ENCODE results near the gene PEX5.

The PEX5 gene

GRCh38 chr12:7150356-7150755, 39.1 kb upstream of the PEX5 start:
- Histone ChIP-seq H3K9ac (ENCODE audit: low read length in 5 of 5) (peak overlapping the region in 1 of 5 donors; percentile 10), H3K4me3 (ENCODE audit: low read depth in 1 of 5, low read length in 5 of 5) (no peak overlapping the region), H3K4me1 (ENCODE audit: control insufficient read depth in 5 of 5, insufficient read depth in 5 of 5, low read length in 5 of 5) (peaks cover 0 to 32% (median 21%) of the 10 kb centered on the region in 5 donors), H3K9me3 (ENCODE audit: control insufficient read depth in 5 of 5, low read length in 5 of 5) (no peaks in the 10 kb centered on the region), H3K36me3 (ENCODE audit: control insufficient read depth in 5 of 5, insufficient read depth in 5 of 5, low read length in 5 of 5) (peaks cover 0 to 35% (median 14%) of the 10 kb centered on the region in 5 donors), H3K27me3 (ENCODE audit: control insufficient read depth in 5 of 5, insufficient read depth in 4 of 5, low read length in 5 of 5) (no peaks in the 10 kb centered on the region), H3K27ac (ENCODE audit: low read depth, low read length) (no peak overlapping the region)

GRCh38 chr12:7150841-7151240, 38.6 kb upstream of the PEX5 start:
- Histone ChIP-seq H3K27ac (ENCODE audit: low read depth, low read length) (peak overlapping the region; percentile 41), H3K36me3 (ENCODE audit: control insufficient read depth in 5 of 5, insufficient read depth in 5 of 5, low read length in 5 of 5) (peaks cover 0 to 36% (median 14%) of the 10 kb centered on the region in 5 donors), H3K9me3 (ENCODE audit: control insufficient read depth in 5 of 5, low read length in 5 of 5) (no peaks in the 10 kb centered on the region), H3K9ac (ENCODE audit: low read length in 5 of 5) (peak overlapping the region in 1 of 5 donors; percentile 10), H3K4me3 (ENCODE audit: low read depth in 1 of 5, low read length in 5 of 5) (no peak overlapping the region), H3K27me3 (ENCODE audit: control insufficient read depth in 5 of 5, insufficient read depth in 4 of 5, low read length in 5 of 5) (no peaks in the 10 kb centered on the region), H3K4me1 (ENCODE audit: control insufficient read depth in 5 of 5, insufficient read depth in 5 of 5, low read length in 5 of 5) (peaks cover 0 to 37% (median 26%) of the 10 kb centered on the region in 5 donors)

DNA sequence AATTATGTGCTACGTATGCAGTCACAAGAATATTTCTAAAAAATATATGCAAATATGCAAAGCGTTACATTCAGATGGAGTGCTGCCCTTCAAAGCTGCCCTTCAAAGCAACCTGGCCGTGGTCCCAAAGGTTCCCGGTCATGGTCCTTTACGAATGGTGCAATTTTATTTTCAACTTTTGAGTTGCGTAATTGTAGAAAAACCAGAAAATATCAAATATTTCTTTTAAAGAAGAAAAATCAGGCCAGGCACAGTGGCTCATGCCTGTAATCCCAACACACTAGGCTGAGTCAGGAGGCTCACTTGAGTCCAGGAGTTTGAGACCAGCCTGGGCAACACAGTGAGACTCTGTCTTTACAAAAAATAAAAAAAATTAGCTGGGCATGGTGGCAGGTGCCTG, 38.0 kb upstream of the PEX5 start:
- Histone ChIP-seq H3K4me1 (ENCODE audit: control insufficient read depth in 5 of 5, insufficient read depth in 5 of 5, low read length in 5 of 5) (peaks cover 0 to 43% (median 31%) of the 10 kb centered on the region in 5 donors), H3K27me3 (ENCODE audit: control insufficient read depth in 5 of 5, insufficient read depth in 4 of 5, low read length in 5 of 5) (no peaks in the 10 kb centered on the region), H3K9me3 (ENCODE audit: control insufficient read depth in 5 of 5, low read length in 5 of 5) (no peaks in the 10 kb centered on the region), H3K36me3 (ENCODE audit: control insufficient read depth in 5 of 5, insufficient read depth in 5 of 5, low read length in 5 of 5) (peaks cover 0 to 39% (median 12%) of the 10 kb centered on the region in 5 donors), H3K9ac (ENCODE audit: low read length in 5 of 5) (no peak overlapping the region), H3K4me3 (ENCODE audit: low read depth in 1 of 5, low read length in 5 of 5) (no peak overlapping the region), H3K27ac (ENCODE audit: low read depth, low read length) (peak overlapping the region; percentile 69)

- H3K9me3 ChIP-seq (ENCODE audit: control insufficient read depth in 5 of 5, low read length in 5 of 5): no peaks in the 10 kb centered on the region
- peaks cover 0 to 44% (median 16%) of the 10 kb centered on the region in 5 donors for H3K36me3 ChIP-seq (ENCODE audit: control insufficient read depth in 5 of 5, insufficient read depth in 5 of 5, low read length in 5 of 5)
- H3K27me3 ChIP-seq (ENCODE audit: control insufficient read depth in 5 of 5, insufficient read depth in 4 of 5, low read length in 5 of 5): no peaks in the 10 kb centered on the region
- H3K4me3 ChIP-seq (ENCODE audit: low read depth in 1 of 5, low read length in 5 of 5): no peak overlapping the region
- H3K9ac ChIP-seq (ENCODE audit: low read length in 5 of 5): peak overlapping the region in 1 of 5 donors; percentile 11
- peak overlapping the region; percentile 69 for H3K27ac ChIP-seq (ENCODE audit: low read depth, low read length)
- peaks cover 0 to 44% (median 31%) of the 10 kb centered on the region in 5 donors for H3K4me1 ChIP-seq (ENCODE audit: control insufficient read depth in 5 of 5, insufficient read depth in 5 of 5, low read length in 5 of 5)
Measured at GRCh38 chr12:7152818-7153217, 36.7 kb upstream of the PEX5 start.

DNA sequence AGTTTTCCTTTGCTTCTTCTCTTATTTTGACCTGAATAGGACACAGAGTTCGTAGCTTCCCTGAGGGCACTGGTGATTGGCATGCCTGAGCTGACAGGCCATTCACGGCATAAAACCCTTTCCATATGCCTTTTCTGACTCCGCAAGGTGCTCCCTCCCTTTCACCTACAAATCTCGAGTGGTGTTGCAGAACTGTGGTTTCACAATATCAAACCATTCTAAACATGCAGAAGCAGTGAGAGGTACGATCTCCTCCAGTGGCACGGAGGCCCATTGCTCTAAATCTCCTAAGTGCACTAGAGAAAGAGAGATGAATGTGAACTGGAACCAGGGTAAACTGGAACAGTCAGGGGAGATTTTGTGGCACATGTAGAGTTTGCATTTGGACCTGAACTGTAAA, 35.4 kb upstream of the PEX5 start:
- no peak overlapping the region for H3K4me3 ChIP-seq (ENCODE audit: low read depth in 1 of 5, low read length in 5 of 5)
- H3K27ac ChIP-seq (ENCODE audit: low read depth, low read length): peak overlapping the region; percentile 69
- H3K9ac ChIP-seq (ENCODE audit: low read length in 5 of 5): peak overlapping the region in 1 of 5 donors; percentile 37
- H3K4me1 ChIP-seq (ENCODE audit: control insufficient read depth in 5 of 5, insufficient read depth in 5 of 5, low read length in 5 of 5): peaks cover 0 to 46% (median 33%) of the 10 kb centered on the region in 5 donors
- peaks cover 0 to 41% (median 15%) of the 10 kb centered on the region in 5 donors for H3K36me3 ChIP-seq (ENCODE audit: control insufficient read depth in 5 of 5, insufficient read depth in 5 of 5, low read length in 5 of 5)
- H3K9me3 ChIP-seq (ENCODE audit: control insufficient read depth in 5 of 5, low read length in 5 of 5): no peaks in the 10 kb centered on the region
- no peaks in the 10 kb centered on the region for H3K27me3 ChIP-seq (ENCODE audit: control insufficient read depth in 5 of 5, insufficient read depth in 4 of 5, low read length in 5 of 5)

DNA sequence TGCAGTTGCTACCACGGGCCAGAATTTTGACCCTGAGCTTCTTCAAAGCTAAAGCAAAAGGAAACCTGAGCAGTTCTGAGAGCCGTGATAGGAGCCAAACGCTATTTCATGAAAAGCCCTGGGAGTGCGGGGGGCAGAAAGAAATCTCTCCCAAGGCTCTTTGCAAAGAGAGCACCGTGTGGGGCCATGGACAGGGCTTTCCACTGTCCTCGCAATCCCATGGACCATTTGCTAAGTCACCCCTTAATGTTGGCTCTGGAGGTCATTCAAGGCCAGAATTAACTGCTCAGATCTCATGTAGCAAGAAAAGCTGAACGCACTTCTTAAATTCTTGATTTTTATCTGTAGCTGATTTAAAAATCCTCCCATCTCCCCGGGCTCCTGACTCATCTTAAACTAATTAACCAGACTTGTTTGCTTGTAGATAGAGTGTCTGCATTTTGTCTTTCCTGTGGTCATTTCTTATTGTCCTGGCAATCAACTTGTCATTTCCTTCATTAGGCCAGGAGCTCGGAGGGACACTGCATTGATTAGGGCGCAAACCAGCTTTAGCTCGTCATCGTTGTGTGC, 34.5 kb upstream of the PEX5 start:
- peak overlapping the region in 1 of 5 donors; percentile 30 for H3K9ac ChIP-seq (ENCODE audit: low read length in 5 of 5)

GRCh38 chr12:7155471-7156034, 33.9 kb upstream of the PEX5 start:
- no peak overlapping the region for H3K4me3 ChIP-seq (ENCODE audit: low read depth in 1 of 5, low read length in 5 of 5)

More for the DNA sequence above, 34.5 kb upstream of the PEX5 start:
- peaks cover 0 to 55% (median 43%) of the 10 kb centered on the region in 5 donors for H3K4me1 ChIP-seq (ENCODE audit: control insufficient read depth in 5 of 5, insufficient read depth in 5 of 5, low read length in 5 of 5)
- peaks cover 0 to 33% (median 11%) of the 10 kb centered on the region in 5 donors for H3K36me3 ChIP-seq (ENCODE audit: control insufficient read depth in 5 of 5, insufficient read depth in 5 of 5, low read length in 5 of 5)
- H3K9me3 ChIP-seq (ENCODE audit: control insufficient read depth in 5 of 5, low read length in 5 of 5): no peaks in the 10 kb centered on the region
- H3K4me3 ChIP-seq (ENCODE audit: low read depth in 1 of 5, low read length in 5 of 5): no peak overlapping the region
- H3K27ac ChIP-seq (ENCODE audit: low read depth, low read length): peak overlapping the region; percentile 69
- H3K27me3 ChIP-seq (ENCODE audit: control insufficient read depth in 5 of 5, insufficient read depth in 4 of 5, low read length in 5 of 5): no peaks in the 10 kb centered on the region

DNA sequence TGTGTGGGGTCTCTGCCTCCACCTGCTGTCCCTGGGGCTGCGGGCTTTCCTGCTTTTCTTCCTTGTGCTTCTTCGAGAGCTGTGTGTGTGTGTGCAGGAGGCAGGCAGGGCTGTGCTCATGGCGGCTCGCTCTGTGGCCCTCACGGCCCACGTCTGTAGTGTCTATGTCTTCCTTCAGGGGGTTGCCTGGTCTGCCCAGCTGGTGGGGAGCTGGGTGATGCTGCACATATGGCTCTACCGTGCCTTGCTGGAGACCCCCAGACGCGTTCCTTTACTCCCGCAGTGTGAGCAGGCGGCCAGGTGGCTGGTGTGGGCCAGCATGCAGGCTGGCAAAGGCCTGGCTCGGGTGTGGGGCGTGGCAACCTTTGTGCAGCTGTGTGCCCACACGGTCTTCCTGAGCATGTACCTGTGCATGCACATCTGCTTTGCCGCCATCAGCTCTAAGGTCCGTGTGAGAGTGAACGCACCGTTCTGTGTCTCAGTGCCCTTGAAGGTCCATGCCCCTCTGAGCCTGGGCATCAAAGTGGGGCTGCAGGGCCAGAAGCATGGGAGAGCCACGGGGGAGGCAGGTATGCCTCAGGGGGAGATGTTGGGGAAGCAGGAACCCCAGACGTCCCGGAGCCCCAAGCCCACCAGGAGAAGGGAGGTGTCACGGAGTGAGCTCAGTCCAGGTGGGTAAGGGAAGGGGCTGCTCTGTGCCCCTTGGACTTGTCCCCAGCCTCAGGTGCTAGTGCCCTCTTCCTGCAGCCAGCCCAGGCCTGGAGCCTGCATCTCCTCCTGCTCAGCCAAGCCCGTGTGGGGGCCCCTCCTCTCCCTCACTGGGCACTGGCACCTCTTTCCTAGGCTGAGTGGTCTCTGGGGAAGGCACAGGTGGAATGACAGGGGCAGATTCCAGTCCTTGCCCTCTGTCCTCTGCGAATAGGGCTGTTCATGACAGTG, 33.0 kb upstream of the PEX5 start:
- Histone ChIP-seq H3K9me3 (ENCODE audit: control insufficient read depth in 5 of 5, low read length in 5 of 5) (no peaks in the 10 kb centered on the region), H3K27ac (ENCODE audit: low read depth, low read length) (no peak overlapping the region), H3K36me3 (ENCODE audit: control insufficient read depth in 5 of 5, insufficient read depth in 5 of 5, low read length in 5 of 5) (peaks cover 0 to 24% (median 3%) of the 10 kb centered on the region in 5 donors), H3K4me1 (ENCODE audit: control insufficient read depth in 5 of 5, insufficient read depth in 5 of 5, low read length in 5 of 5) (peaks cover 3 to 71% (median 56%) of the 10 kb centered on the region in 5 donors), H3K27me3 (ENCODE audit: control insufficient read depth in 5 of 5, insufficient read depth in 4 of 5, low read length in 5 of 5) (no peaks in the 10 kb centered on the region), H3K9ac (ENCODE audit: low read length in 5 of 5) (no peak overlapping the region), H3K4me3 (ENCODE audit: low read depth in 1 of 5, low read length in 5 of 5) (no peak overlapping the region)

More at GRCh38 chr12:7155471-7156034, 33.9 kb upstream of the PEX5 start:
- no peaks in the 10 kb centered on the region for H3K9me3 ChIP-seq (ENCODE audit: control insufficient read depth in 5 of 5, low read length in 5 of 5)
- H3K36me3 ChIP-seq (ENCODE audit: control insufficient read depth in 5 of 5, insufficient read depth in 5 of 5, low read length in 5 of 5): peaks cover 0 to 32% (median 10%) of the 10 kb centered on the region in 5 donors
- H3K9ac ChIP-seq (ENCODE audit: low read length in 5 of 5): peak overlapping the region in 1 of 5 donors; percentile 30
- H3K27ac ChIP-seq (ENCODE audit: low read depth, low read length): peak overlapping the region; percentile 69
- peaks cover 2 to 61% (median 48%) of the 10 kb centered on the region in 5 donors for H3K4me1 ChIP-seq (ENCODE audit: control insufficient read depth in 5 of 5, insufficient read depth in 5 of 5, low read length in 5 of 5)
- no peaks in the 10 kb centered on the region for H3K27me3 ChIP-seq (ENCODE audit: control insufficient read depth in 5 of 5, insufficient read depth in 4 of 5, low read length in 5 of 5)

DNA sequence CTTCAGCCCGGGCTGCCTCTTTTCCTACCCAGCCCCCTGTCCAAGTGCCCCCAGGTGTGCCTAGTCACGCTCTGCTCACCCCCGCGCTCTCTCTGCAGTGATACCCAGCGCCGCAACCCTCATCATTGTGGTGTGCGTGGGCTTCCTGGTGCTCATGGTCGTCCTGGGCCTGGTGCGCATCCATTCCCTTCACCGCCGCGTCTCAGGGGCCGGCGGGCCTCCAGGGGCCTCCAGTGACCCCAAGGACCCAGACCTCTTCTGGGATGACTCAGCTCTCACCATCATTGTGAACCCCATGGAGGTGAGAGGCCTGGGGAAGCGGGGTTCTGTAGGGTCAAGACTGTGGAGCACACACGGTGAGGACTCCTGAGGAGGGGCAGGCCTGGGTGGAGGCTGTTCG, 32.1 kb upstream of the PEX5 start:
- Histone ChIP-seq H3K27ac (ENCODE audit: low read depth, low read length) (no peak overlapping the region), H3K9ac (ENCODE audit: low read length in 5 of 5) (no peak overlapping the region), H3K9me3 (ENCODE audit: control insufficient read depth in 5 of 5, low read length in 5 of 5) (no peaks in the 10 kb centered on the region), H3K36me3 (ENCODE audit: control insufficient read depth in 5 of 5, insufficient read depth in 5 of 5, low read length in 5 of 5) (peaks cover 0 to 24% (median 3%) of the 10 kb centered on the region in 5 donors), H3K4me3 (ENCODE audit: low read depth in 1 of 5, low read length in 5 of 5) (no peak overlapping the region), H3K27me3 (ENCODE audit: control insufficient read depth in 5 of 5, insufficient read depth in 4 of 5, low read length in 5 of 5) (no peaks in the 10 kb centered on the region), H3K4me1 (ENCODE audit: control insufficient read depth in 5 of 5, insufficient read depth in 5 of 5, low read length in 5 of 5) (peaks cover 3 to 72% (median 62%) of the 10 kb centered on the region in 5 donors)

Data from subcutaneous abdominal adipose tissue (tissue), 5 donors.